GM23338 (cell line): ENCODE results near the gene CFAP90.

Experiments
- CREB1 ChIP-seq: fragments of 250-450 bp; sonication (Bioruptor Pico); IDR thresholded peaks from 2 replicates; pipeline ENCODE4 v1.5.0; 2020; ENCODE audit warnings: low read depth, mild to moderate bottlenecking, moderate library complexity
- EZH2 ChIP-seq: fragments of 200-600 bp; sonication (generic); IDR thresholded peaks from one replicate; pipeline ENCODE4 v1.8.0; 2017; ENCODE audit warnings: antibody characterized with exemption, mild to moderate bottlenecking, low read depth; ENCODE audit not compliant: unreplicated experiment
- EZH2phosphoT487 ChIP-seq: fragments of 200-600 bp; sonication (generic); IDR thresholded peaks from one replicate; pipeline ENCODE4 v1.8.1; 2018; ENCODE audit warnings: antibody characterized with exemption; ENCODE audit not compliant: unreplicated experiment
- JUNB ChIP-seq: IDR thresholded peaks from one replicate; pipeline ENCODE4 v1.6.1; 2016; ENCODE audit warnings: antibody characterized with exemption; ENCODE audit not compliant: unreplicated experiment
- POLR2AphosphoS5 ChIP-seq: IDR thresholded peaks from 2 replicates; pipeline ENCODE4 v1.6.1; 2016; ENCODE audit warnings: antibody characterized with exemption, low read depth
- STAT1 ChIP-seq: IDR thresholded peaks from one replicate; pipeline ENCODE4 v1.6.1; 2016; ENCODE audit warnings: antibody characterized with exemption; ENCODE audit not compliant: unreplicated experiment
- ZNF331 ChIP-seq: fragments of 250-450 bp; sonication (Bioruptor Pico); IDR thresholded peaks from 2 replicates; pipeline ENCODE4 v1.5.0; 2020; ENCODE audit warnings: low read depth, mild to moderate bottlenecking, moderate library complexity
- TF ChIP-seq, protein P1 (sequence below), 2 experiments: fragments of 200-600 bp in 1 of 2; sonication (generic) in 1 of 2; conservative IDR thresholded peaks; 2 replicates each; pipeline versions ENCODE4 v1.5.1 to v1.6.1; 2016 to 2017; ENCODE audit warnings: antibody characterized with exemption in 2 of 2, low read depth in 2 of 2, mild to moderate bottlenecking in 2 of 2, moderate library complexity in 1 of 2
- TF ChIP-seq, protein P2 (sequence below): IDR thresholded peaks from one replicate; pipeline ENCODE4 v1.6.1; 2018; ENCODE audit warnings: antibody characterized with exemption; ENCODE audit not compliant: unreplicated experiment
- TF ChIP-seq, protein P3 (sequence below): fragments of 250-450 bp; sonication (Bioruptor Pico); IDR thresholded peaks from 2 replicates; pipeline ENCODE4 v1.5.0; 2020; ENCODE audit warnings: mild to moderate bottlenecking, moderate library complexity
- TF ChIP-seq, protein P4 (sequence below): IDR thresholded peaks from 2 replicates; pipeline ENCODE4 v1.6.1; 2016; ENCODE audit warnings: antibody characterized with exemption

DNA sequence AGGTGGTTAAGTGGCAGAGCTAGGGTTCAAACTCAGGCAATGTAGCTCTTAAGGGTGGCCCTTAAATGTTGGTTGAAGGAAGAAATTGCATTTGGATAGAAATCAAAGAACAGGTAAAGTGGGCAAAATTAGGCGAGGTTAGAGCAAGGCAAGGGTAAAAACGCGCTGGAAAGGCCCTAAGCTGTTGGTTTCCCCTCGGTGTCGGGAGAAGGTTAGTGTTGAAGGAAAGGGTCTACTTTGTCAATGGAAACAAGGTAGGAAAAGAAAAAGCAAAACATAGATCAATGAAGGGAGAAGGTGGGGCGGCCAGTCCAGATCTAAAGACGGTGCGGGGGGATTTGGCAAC is 17.5 kb upstream of the CFAP90 start:
- TF ChIP-seq, protein P1, sequence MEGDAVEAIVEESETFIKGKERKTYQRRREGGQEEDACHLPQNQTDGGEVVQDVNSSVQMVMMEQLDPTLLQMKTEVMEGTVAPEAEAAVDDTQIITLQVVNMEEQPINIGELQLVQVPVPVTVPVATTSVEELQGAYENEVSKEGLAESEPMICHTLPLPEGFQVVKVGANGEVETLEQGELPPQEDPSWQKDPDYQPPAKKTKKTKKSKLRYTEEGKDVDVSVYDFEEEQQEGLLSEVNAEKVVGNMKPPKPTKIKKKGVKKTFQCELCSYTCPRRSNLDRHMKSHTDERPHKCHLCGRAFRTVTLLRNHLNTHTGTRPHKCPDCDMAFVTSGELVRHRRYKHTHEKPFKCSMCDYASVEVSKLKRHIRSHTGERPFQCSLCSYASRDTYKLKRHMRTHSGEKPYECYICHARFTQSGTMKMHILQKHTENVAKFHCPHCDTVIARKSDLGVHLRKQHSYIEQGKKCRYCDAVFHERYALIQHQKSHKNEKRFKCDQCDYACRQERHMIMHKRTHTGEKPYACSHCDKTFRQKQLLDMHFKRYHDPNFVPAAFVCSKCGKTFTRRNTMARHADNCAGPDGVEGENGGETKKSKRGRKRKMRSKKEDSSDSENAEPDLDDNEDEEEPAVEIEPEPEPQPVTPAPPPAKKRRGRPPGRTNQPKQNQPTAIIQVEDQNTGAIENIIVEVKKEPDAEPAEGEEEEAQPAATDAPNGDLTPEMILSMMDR (conservative IDR thresholded peaks at IDR 0.05; ENCODE audit: low read depth in 2 of 2): no peak
- TF ChIP-seq EZH2phosphoT487: no peak
- TF ChIP-seq EZH2: no peak
- no peak for TF ChIP-seq STAT1
- no peak for TF ChIP-seq POLR2AphosphoS5
- TF ChIP-seq, protein P2, sequence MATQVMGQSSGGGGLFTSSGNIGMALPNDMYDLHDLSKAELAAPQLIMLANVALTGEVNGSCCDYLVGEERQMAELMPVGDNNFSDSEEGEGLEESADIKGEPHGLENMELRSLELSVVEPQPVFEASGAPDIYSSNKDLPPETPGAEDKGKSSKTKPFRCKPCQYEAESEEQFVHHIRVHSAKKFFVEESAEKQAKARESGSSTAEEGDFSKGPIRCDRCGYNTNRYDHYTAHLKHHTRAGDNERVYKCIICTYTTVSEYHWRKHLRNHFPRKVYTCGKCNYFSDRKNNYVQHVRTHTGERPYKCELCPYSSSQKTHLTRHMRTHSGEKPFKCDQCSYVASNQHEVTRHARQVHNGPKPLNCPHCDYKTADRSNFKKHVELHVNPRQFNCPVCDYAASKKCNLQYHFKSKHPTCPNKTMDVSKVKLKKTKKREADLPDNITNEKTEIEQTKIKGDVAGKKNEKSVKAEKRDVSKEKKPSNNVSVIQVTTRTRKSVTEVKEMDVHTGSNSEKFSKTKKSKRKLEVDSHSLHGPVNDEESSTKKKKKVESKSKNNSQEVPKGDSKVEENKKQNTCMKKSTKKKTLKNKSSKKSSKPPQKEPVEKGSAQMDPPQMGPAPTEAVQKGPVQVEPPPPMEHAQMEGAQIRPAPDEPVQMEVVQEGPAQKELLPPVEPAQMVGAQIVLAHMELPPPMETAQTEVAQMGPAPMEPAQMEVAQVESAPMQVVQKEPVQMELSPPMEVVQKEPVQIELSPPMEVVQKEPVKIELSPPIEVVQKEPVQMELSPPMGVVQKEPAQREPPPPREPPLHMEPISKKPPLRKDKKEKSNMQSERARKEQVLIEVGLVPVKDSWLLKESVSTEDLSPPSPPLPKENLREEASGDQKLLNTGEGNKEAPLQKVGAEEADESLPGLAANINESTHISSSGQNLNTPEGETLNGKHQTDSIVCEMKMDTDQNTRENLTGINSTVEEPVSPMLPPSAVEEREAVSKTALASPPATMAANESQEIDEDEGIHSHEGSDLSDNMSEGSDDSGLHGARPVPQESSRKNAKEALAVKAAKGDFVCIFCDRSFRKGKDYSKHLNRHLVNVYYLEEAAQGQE: no peak
- TF ChIP-seq JUNB: no peak
- no peak for TF ChIP-seq CREB1 (CRISPR knock-in tag)
- TF ChIP-seq, protein P3, sequence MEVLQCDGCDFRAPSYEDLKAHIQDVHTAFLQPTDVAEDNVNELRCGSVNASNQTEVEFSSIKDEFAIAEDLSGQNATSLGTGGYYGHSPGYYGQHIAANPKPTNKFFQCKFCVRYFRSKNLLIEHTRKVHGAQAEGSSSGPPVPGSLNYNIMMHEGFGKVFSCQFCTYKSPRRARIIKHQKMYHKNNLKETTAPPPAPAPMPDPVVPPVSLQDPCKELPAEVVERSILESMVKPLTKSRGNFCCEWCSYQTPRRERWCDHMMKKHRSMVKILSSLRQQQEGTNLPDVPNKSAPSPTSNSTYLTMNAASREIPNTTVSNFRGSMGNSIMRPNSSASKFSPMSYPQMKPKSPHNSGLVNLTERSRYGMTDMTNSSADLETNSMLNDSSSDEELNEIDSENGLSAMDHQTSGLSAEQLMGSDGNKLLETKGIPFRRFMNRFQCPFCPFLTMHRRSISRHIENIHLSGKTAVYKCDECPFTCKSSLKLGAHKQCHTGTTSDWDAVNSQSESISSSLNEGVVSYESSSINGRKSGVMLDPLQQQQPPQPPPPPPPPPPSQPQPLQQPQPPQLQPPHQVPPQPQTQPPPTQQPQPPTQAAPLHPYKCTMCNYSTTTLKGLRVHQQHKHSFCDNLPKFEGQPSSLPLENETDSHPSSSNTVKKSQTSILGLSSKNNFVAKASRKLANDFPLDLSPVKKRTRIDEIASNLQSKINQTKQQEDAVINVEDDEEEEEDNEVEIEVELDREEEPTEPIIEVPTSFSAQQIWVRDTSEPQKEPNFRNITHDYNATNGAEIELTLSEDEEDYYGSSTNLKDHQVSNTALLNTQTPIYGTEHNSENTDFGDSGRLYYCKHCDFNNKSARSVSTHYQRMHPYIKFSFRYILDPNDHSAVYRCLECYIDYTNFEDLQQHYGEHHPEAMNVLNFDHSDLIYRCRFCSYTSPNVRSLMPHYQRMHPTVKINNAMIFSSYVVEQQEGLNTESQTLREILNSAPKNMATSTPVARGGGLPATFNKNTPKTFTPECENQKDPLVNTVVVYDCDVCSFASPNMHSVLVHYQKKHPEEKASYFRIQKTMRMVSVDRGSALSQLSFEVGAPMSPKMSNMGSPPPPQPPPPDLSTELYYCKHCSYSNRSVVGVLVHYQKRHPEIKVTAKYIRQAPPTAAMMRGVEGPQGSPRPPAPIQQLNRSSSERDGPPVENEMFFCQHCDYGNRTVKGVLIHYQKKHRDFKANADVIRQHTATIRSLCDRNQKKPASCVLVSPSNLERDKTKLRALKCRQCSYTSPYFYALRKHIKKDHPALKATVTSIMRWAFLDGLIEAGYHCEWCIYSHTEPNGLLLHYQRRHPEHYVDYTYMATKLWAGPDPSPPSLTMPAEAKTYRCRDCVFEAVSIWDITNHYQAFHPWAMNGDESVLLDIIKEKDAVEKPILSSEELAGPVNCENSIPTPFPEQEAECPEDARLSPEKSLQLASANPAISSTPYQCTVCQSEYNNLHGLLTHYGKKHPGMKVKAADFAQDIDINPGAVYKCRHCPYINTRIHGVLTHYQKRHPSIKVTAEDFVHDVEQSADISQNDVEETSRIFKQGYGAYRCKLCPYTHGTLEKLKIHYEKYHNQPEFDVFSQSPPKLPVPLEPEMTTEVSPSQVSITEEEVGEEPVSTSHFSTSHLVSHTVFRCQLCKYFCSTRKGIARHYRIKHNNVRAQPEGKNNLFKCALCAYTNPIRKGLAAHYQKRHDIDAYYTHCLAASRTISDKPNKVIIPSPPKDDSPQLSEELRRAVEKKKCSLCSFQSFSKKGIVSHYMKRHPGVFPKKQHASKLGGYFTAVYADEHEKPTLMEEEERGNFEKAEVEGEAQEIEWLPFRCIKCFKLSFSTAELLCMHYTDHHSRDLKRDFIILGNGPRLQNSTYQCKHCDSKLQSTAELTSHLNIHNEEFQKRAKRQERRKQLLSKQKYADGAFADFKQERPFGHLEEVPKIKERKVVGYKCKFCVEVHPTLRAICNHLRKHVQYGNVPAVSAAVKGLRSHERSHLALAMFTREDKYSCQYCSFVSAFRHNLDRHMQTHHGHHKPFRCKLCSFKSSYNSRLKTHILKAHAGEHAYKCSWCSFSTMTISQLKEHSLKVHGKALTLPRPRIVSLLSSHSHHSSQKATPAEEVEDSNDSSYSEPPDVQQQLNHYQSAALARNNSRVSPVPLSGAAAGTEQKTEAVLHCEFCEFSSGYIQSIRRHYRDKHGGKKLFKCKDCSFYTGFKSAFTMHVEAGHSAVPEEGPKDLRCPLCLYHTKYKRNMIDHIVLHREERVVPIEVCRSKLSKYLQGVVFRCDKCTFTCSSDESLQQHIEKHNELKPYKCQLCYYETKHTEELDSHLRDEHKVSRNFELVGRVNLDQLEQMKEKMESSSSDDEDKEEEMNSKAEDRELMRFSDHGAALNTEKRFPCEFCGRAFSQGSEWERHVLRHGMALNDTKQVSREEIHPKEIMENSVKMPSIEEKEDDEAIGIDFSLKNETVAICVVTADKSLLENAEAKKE: no peak
- TF ChIP-seq, protein P4, sequence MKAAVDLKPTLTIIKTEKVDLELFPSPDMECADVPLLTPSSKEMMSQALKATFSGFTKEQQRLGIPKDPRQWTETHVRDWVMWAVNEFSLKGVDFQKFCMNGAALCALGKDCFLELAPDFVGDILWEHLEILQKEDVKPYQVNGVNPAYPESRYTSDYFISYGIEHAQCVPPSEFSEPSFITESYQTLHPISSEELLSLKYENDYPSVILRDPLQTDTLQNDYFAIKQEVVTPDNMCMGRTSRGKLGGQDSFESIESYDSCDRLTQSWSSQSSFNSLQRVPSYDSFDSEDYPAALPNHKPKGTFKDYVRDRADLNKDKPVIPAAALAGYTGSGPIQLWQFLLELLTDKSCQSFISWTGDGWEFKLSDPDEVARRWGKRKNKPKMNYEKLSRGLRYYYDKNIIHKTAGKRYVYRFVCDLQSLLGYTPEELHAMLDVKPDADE: no peak
- TF ChIP-seq ZNF331 (CRISPR knock-in tag): no peak
